NCI-H460 (cell line): ENCODE measurements around the gene NFIL3. TPM values are rescaled to one million over a fixed set of nuclear protein-coding genes. Genes with fewer than 3 reads are reported as not detected.
"Not testable (repeated sequence)": the region's sequence is repeated elsewhere in the genome, so short reads cannot be mapped to it uniquely, and the experiment has no call there.

ENCODE experiments used
- DNase-seq: peaks from one replicate; pipeline ENCODE4 v3.0.0-alpha.2; 2016; ENCODE audit warnings: low read depth; ENCODE audit errors: extremely low read depth
- polyA plus RNA-seq: library from polyadenylated mRNA; depleted of rRNA; stranded (reverse); fragments of >200 nt; gene quantifications from 2 replicates; pipeline ENCODE4 v1.2.3, GENCODE V29; 2014; cell fraction: nucleus; rRNA removed
- total RNA-seq: library from RNA; depleted of rRNA; stranded (reverse); fragments of >200 nt; shearing (Covaris generic); gene quantifications from 2 replicates; pipeline ENCODE4 v1.2.3, GENCODE V29; 2014; rRNA removed

The NFIL3 gene, protein sequence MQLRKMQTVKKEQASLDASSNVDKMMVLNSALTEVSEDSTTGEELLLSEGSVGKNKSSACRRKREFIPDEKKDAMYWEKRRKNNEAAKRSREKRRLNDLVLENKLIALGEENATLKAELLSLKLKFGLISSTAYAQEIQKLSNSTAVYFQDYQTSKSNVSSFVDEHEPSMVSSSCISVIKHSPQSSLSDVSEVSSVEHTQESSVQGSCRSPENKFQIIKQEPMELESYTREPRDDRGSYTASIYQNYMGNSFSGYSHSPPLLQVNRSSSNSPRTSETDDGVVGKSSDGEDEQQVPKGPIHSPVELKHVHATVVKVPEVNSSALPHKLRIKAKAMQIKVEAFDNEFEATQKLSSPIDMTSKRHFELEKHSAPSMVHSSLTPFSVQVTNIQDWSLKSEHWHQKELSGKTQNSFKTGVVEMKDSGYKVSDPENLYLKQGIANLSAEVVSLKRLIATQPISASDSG
- 10.9 and 11.6 TPM in 2 replicates for total RNA-seq
- 1.7 and 7.1 TPM in 2 replicates for polyA plus RNA-seq

- DNase-seq = peak; percentile 73
These were observed at the start of gene NFIL3 for GRCh38 chr9:91423785-91424402. Gene NFIL3 (minus strand): TSS chr9:91423832. CDS start chr9:91410734, 13,098 bp downstream.

DNA sequence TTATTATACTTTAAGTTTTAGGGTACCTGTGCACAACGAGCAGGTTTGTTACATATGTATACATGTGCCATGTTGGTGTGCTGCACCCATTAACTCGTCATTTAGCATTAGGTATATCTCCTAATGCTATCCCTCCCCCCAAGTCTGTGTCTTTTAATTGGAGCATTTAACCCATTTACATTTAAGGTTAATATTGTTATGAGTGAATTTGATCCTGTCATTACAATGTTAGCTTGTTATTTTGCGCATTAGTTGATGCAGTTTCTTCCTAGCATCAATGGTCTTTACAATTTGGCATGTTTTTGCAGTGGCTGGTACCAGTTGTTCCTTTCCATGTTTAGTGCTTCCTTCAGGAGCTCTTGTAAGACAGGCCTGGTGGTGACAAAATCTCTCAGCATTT, 47.9 kb upstream of the NFIL3 start:
- not testable (repeated sequence) for DNase-seq

DNA sequence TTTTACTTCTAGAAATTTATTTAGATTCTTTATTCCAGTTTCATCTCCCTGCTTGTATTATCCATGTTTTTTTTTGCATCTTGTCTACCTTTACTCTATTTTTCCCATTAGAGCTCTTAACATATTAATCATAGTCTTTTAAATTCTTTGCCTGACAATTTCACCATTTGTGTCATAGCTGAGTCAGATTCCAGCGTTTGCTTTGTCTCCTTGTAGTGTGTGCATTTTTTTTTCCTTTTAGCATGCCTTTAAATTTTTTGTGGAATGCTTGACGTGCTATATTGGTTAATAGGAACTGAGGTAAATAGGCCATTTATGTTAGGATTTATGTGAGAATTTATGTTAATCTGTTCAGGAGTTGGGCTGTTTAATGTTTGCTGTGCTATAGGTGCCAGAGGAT, 41.8 kb upstream of the NFIL3 start:
- no peak for DNase-seq

DNA sequence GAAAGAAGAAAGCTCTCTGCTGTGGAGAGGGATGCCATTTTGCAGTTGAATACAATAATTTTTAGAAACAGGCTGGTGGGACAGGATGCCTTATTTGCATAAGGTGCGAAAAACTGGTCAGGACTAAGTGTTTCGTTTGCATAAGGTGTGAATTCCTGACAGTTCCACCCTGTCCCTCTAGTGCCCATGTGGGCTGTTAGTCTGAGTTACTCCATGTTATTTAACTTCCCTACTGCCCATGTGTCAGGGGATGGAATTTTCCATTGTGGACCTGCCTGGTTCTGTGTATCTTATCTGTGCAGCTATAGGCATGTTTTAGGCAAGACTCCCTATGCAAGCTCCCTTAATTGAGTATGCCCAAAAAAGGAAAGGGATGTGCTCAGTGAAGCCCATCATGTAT, 35.3 kb upstream of the NFIL3 start:
- no peak for DNase-seq

- DNase-seq = no peak
These were observed 29.2 kb upstream of the NFIL3 start for GRCh38 chr9:91452844-91453243.

DNA sequence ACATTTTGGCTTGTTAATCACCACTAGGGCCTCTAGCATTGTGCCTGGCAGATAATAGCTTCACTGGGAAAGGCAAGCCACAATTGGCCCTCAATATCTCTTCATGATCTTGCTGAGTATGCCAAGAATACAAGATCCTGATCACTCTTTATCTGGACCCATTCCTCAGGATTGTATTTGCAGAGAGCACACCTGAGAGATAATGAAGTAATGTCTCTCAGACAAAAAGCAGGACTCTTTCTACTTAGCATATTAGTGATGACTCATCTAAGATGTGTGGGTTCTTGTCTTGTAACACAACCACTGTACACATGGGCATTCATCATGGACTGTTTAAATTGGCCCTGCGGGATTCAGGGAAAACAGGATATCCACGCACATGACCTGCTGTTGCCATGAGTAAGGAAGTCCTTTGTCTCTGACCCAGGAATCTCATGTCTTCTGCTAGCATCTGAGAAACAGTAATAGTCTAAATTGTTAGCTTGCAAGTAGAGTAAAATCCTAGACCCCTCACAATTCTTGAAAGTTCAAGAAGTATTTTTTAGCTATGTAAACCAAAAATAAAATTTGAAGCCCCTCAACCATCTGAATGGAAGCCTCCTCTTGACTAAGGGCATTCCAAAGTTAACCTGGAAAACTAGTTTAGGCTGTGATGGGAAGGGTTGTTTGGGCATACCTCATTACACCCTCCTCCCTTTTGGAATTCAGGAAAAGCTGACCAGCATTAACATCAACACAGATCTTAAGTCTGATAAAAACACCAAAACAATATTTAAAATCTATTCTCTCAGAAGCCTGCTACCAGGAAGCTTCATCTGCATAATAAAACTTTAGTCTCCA, 28.0 kb upstream of the NFIL3 start:
- no peak for DNase-seq

DNA sequence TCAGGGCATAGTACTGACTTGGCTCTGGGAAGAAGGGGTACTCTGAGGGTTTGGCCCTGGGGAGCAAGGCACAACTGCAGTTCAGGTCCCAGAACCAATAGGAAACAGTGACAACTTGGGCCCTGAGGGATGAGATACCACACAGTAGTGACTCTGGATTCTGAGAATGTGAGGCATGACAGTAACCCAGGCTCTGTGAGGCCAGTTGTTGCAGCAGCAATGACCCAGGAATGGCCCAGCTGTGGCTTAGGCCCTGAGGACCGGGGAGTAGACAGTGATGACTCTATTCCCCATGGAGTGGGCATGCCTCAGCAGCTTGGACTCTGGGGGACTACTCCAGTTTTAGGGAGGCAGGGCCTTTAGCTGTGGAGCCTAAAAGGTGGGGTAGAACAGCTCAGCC, 21.5 kb upstream of the NFIL3 start:
- DNase-seq = no peak

DNA sequence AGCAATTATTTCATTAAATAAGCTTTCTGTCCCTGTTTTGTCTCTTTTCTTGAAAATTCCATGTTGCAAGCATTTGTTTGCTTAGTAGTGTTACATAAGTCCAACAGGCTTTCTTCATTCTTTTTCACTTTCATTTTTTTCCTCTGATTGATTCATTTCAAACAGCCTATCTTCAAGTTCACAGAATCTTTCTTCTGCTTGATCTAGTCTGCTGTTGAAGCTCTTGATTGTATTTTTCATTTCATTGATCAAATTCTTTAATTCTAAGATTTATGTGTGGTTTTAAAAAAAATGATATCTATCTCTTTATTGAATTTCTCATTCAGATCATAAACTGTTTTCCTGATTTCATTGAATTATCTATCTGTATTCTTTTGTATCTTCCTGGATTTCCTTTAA, 20.4 kb upstream of the NFIL3 start:
- no peak for DNase-seq

DNA sequence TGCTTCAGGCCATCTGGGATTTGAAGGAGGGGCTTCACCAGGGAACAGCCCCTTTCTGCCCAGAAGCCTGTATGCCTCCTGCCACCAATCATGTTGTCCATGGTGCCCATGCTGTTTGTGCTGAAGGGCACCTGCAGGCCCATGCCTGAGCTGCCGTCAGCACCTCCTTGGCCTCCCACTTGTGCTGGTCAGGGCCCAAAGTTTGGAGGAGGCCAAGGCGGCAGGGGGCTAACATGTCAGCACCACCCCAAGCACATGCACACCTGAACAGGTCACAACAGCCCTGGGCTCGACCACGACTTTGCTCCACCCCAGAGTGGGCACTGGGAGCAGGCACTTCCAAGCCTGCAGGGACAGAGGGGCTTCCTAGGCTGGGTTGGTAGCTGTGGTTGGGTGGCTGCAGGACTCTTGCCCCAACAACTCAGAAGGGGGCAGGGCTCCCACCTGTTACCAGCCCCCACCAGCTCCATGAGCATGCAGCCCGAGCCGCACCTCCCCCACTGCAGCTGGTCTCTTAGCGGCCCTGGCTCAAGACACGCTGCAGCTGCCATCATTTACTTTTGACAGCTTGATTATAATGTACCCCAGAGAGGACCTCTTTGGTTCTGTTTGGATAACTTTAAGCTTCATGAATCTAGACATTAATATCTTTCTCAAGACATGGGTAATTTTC, 19.8 kb upstream of the NFIL3 start:
- no peak for DNase-seq

- no peak for DNase-seq
These were observed 13.2 kb upstream of the NFIL3 start for GRCh38 chr9:91436841-91437240.

- peak; percentile 93 for DNase-seq
These were observed 9.5 kb upstream of the NFIL3 start for GRCh38 chr9:91433180-91433579.

- no peak for DNase-seq
These were observed 7.9 kb upstream of the NFIL3 start for GRCh38 chr9:91431485-91431884.

DNA sequence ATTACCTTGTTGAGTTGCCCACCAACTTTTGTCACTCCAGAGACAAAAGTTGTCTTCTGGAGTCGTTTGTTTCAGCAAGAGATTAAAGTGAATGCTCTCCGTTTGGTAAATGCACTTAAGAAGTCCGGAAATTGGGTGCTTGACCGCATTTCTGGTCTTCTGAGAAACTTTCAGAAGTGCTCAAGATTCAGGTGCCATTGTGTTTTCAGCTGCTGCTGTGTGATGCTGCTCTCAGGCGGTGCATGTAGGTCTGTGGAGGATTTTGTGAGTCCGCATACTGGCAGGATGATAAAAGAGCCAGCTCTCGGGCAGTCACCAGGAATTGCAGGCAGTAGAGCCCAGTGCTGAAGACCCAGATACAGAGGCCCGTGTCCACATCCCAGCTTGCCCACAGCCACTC, 5.9 kb upstream of the NFIL3 start:
- DNase-seq = no peak

DNA sequence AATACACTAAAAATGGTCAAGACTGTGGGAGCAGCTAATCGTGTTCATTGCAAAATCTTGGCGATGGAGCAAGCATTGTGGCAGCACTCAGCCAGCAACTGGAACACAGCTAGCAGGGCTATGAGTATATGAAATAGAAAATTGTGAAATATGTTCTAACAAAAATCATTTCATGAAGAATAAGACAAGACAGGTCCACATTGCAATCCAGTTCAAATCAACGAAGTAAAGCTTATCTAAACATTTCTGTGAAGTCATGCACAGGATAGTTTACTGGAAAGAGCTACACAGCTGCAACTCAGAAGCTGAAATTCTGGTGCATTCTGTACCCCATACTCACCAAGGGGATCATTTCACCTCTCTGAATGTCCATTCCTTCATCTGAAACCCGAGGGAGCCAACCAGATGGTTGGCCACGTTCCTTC, 5.3 kb upstream of the NFIL3 start:
- DNase-seq = no peak

DNA sequence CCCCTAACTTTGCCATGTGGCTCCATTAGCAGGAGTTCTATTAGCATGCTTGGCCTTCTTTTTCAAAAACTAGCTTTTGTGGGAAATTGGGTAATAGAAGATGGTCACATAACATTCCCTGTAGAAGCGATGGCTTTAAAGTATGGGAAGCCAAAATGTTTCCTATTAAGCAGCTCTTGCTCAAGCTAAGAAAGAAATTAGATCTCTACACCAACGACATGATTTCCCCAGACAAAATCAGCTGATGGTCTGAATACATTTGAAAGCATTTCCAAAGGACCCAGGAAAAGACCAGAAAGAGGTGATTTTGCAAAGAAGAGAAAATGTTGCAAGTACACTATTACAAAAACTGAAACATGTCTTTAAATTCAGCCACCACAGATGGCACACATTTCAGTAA, 4.8 kb upstream of the NFIL3 start:
- no peak for DNase-seq

GRCh38 chr9:91427873-91428272, 4.2 kb upstream of the NFIL3 start:
- DNase-seq = no peak

DNA sequence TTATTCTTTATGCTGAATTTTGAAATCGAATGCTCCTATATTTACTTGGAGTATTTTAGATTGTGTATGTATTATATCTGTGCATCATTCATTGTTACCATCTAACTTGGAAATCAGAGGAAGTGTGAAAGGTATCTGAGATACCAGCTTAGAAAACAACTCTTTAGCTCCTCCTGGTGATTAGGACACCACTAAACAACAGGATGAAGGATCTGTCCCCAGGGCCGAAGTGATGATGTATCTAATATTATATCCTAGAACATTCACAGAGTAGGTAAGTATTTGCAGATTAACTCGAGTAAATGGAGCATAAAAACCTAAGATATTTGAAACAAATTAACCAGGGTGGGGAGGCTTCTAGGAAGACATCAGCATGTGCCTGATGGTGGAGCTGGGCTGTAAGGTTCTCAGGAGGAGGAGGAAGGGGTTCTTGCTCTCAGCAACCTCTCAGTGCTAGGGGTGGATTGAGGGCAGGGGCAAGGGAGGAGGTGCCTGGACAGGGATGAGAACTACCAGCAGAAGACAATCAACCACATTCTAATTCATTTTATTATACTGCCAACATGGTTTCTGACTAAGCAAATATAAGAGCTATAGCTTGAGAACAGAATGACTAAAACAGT, 2.6 kb upstream of the NFIL3 start:
- DNase-seq = peak; percentile 53

DNA sequence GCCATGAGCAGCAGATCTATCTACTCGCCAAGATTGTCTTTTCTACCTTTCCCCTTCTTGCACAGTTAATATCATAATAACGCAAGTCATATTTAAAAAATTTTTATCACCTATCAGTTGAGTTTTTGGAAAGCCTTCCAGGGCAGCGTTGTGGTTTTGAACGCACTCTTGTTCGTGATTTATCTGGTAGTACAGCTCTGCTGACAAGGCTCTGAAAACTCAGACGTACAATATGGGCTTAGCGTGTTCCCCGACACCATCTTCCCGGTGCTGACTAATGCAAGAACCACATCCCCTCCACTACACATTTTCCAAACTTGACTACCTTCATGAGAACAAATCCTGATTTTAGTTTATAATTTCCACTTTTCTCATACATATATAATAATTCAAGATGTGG, 1.6 kb upstream of the NFIL3 start:
- DNase-seq = no peak

GRCh38 chr9:91424403-91425176, 958 bp upstream of the NFIL3 start:
- peak; percentile 58 for DNase-seq
